ENCODE data around the gene UNC13D.

UNC13D gene

DNA sequence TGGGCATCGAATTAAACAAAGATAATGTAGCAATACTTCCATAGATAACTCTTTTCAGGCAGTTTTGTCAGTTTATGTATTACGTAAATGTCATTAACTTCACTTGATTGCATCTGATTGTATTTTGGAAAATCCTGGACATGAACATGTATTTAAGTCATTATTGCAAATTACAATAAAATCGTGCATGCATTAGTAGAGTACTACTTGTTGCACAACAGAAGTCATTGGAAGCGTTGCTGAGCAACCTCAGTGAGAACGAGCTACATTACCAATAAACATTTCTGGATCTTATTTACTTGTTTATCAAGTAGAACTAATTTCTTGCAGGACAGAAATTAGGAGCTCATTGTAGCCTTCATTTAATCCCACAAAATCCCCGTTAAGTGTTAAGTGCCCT is 53.0 kb downstream of the UNC13D start:
- no peak for DNase-seq

DNA sequence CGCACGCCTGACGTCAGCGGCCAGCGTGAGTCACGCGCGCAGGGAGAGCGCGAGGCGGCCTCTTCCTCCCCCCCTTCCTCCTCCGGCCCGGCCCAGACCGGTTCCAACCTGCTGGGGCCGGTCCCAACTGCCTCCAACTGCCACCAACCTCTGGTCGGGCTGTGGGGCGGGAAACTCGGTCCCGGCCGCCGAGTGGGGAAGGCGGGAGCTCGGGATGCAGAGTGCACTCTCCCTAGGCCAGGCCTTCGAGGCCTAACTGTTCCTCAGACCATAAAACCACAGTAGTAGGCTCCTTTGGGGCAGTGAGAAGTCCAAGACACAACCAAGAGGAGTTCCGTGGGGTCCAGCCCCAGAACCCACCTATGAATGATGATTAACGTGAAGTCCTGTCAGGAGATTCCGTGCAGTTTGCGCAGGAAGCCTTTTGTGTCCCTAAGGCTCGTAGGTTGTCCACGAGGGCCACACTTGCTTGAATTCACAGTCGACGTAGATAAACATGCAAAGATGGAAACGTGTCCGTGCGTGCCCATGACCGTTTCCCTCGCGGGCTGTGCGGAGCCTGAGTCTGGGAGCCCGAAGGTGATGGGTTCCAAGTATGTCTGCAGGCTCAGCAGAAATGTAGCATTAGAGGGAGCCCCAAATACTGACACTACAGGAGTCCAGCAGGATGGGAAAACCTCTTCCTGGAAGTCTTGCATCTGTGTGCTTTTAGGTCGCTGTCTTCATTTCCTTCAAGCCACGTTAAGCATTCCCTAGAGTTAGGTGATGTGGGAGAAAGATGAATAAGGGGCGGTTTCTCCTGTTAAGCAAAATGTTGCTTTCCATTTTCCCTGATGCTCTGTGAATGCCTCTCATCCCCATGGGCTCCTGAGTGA is 59.0 kb downstream of the UNC13D start:
- DNase-seq = peak; percentile 93

GRCh38 chr17:75784473-75785015 is 59.7 kb downstream of the UNC13D start, which contains the start of gene UNK:
Gene UNK (plus strand): TSS chr17:75784806. CDS start chr17:75784881, 75 bp downstream.
- DNase-seq = peak; percentile 99

DNA sequence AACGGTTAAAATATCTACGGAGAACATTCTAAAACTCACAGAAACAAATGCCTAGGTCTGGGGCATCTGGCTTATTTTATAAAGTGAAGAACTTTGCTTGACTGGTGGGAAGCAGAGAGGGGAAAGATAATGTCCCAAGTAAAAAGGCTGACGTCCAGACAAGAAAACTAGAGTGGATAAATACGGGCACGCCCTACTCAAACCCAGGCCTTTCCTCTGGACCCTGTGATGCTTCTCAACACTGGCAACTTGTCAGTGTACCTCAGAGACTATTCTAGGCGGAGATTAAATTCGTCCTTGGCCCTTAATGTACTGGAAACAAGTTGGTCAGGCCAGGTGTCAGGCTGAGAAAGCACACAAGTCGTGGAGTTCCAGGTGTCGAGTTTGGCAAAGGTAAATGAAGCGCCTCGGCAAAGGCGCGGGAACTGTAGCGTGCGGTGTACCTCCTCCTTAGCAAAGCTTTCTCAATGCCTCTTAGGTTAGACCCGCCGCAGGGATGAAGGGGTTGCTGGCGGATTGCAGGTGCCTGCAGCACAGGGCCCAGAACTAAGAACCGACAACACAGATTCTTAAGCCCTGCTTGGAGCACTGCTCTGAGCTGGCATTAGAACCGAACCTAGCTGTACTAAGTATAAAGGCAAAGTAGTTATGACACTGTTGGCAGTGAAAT is 60.3 kb downstream of the UNC13D start:
- peak; percentile 64 for DNase-seq

- DNase-seq = no peak
Observed at GRCh38 chr17:75783069-75783783, 61.0 kb downstream of the UNC13D start.

GRCh38 chr17:75779987-75780889 is 64.0 kb downstream of the UNC13D start:
- no peak for DNase-seq

GRCh38 chr17:75779250-75779986 is 64.8 kb downstream of the UNC13D start:
- DNase-seq = peak; percentile 99

DNA sequence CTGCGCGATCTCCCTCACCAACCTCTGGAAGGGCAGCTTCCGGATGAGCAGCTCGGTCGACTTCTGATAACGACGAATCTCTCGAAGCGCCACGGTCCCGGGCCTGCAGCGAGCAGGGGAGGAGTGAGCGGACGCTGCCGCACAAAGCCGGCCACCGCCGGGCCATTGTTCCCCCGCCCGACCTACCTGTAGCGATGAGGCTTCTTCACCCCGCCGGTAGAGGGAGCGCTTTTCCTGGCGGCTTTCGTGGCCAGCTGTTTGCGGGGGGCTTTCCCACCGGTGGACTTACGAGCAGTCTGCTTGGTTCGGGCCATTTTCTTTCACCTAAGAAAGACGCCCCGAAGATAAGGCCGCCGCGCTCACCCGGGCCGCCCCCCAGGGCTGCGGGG is 65.3 kb downstream of the UNC13D start:
- no peak for DNase-seq

DNA sequence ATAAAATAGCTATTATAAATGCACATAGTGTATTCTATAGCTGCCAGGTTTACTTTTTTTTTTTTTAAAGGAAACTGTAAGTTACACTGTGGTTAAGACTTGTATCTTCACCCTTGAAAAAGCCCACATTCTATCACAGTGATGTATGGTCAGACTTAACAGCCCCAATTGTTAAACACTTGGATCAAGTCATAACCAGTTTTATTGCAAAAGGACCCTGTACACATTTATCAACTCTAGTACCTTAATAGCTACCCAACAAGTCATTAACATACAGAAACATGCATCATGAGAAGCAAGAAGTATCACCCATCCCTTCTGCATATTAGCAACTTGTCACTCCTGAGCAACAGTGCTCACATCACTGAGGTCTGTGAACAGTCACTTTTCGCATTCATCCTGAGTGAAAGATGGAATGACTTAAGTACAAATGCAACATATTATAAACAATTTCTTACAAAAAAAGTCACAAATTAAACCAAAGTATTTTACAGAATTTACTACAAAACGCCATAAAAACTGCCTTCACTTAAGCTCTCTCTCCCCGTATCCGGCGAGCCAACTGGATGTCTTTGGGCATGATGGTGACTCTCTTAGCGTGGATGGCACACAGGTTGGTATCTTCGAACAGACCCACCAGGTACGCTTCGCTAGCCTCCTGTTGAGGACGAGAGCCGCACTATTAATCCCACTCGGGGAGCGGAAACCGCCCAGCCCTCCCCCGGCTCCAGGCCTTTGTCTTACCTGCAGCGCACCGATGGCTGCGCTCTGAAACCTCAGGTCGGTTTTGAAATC is 65.9 kb downstream of the UNC13D start:
- DNase-seq = peak; percentile 62

- no peak for DNase-seq
Observed at GRCh38 chr17:75777296-75777922, 66.8 kb downstream of the UNC13D start.

Measured in NCI-H146 (cell line).